K562 (cell line): ENCODE measurements around the gene TBCCD1.

Experiments used
- GABPA ChIP-seq: fragments of 200-800 bp; sonication (Bioruptor generic); conservative IDR thresholded peaks from 2 replicates; pipeline ENCODE4 v1.6.1; 2016; ENCODE audit warnings: low read depth, missing genetic modification characterization, missing compliant biosample characterization
- HMG20A ChIP-seq: fragments of 450-650 bp; formaldehyde crosslinking; conservative IDR thresholded peaks from 2 replicates; pipeline ENCODE4 v1.4.0; 2020; ENCODE audit warnings: mild to moderate bottlenecking, mixed read lengths
- HNRNPL ChIP-seq: fragments of 200-400 bp; formaldehyde crosslinking; IDR thresholded peaks from 2 replicates; pipeline ENCODE4 v1.6.1; 2017; ENCODE audit warnings: low read depth, mild to moderate bottlenecking, low read length
- ZNF212 ChIP-seq: fragments of 450-650 bp; formaldehyde crosslinking; IDR thresholded peaks from 2 replicates; pipeline ENCODE4 v1.4.0; 2020; ENCODE audit warnings: mild to moderate bottlenecking

GRCh38 chr3:186538779-186539178, 28.4 kb downstream of the TBCCD1 start:
- TF ChIP-seq ZNF212 (CRISPR knock-in tag) (no peak), HMG20A (no peak), HNRNPL (no peak), GABPA (tag) (no peak)
